Endothelial cell of umbilical vein (primary cell): ENCODE results near the gene ITIH3.

Experiments
- CTCF ChIP-seq, 2 donors: IDR thresholded peaks; 1 replicate in 1 of 2; 2 replicates in 1 of 2; pipeline ENCODE4 v1.5.1; 2011; ENCODE audit warnings: low read length in 2 of 2, mild to moderate bottlenecking in 2 of 2, moderate library complexity in 2 of 2, control low read depth in 1 of 2, inconsistent platforms in 1 of 2, low read depth in 1 of 2; ENCODE audit not compliant: insufficient read depth in 1 of 2; ENCODE audit errors: extremely low read depth in 1 of 2
- FOS ChIP-seq: IDR thresholded peaks from 2 replicates; pipeline ENCODE4 v1.6.1; 2011; ENCODE audit warnings: mild to moderate bottlenecking, low read length, moderate library complexity, borderline replicate concordance; ENCODE audit not compliant: insufficient read depth
- POLR2A ChIP-seq: IDR thresholded peaks from 2 replicates; pipeline ENCODE4 v1.6.1; 2012; ENCODE audit warnings: low read depth, mild to moderate bottlenecking, control low read depth, low read length

- TF ChIP-seq POLR2A (no peak), FOS (peak; percentile 40), CTCF (IDR thresholded peaks at IDR 0.05; ENCODE audit: extremely low read depth in 1 of 2, insufficient read depth in 1 of 2, low read depth in 1 of 2, low read length in 2 of 2) (no peak)
Measured at GRCh38 chr3:52831500-52832301, 37.1 kb downstream of the ITIH3 start.
